ENCODE measurements around the gene HCAR1. TPM values are rescaled to one million over a fixed set of nuclear protein-coding genes. Genes with fewer than 3 reads are reported as not detected.
"Not testable (repeated sequence)": the region's sequence is repeated elsewhere in the genome, so short reads cannot be mapped to it uniquely, and the experiment has no call there.

HCAR1 gene
- polyA plus RNA-seq, 1 donor from 2014 or later = not detected

GRCh38 chr12:122729583-122730214, 945 bp downstream of the HCAR1 start:
- peaks cover 29 to 41% (median 31%) of the 10 kb centered on the region in 3 donors for H3K4me1 Mint-ChIP-seq
- H3K36me3 Mint-ChIP-seq = no peaks in the 10 kb centered on the region
- H3K4me3 Mint-ChIP-seq = no peak overlapping the region
- H3K27ac Mint-ChIP-seq = no peak overlapping the region
- peaks cover 21% of the 10 kb centered on the region for H3K27me3 Mint-ChIP-seq
- H3K9me3 Mint-ChIP-seq = peaks cover 0 to 1% (median 0%) of the 10 kb centered on the region in 3 donors

- peaks cover 15 to 22% (median 18%) of the 10 kb centered on the region in 3 donors for H3K4me1 Mint-ChIP-seq
- peaks cover 24% of the 10 kb centered on the region for H3K27me3 Mint-ChIP-seq
- peaks cover 0 to 1% (median 0%) of the 10 kb centered on the region in 3 donors for H3K9me3 Mint-ChIP-seq
- peak overlapping the region in 1 of 4 donors; percentile 40 for H3K4me3 Mint-ChIP-seq
- H3K27ac Mint-ChIP-seq = no peak overlapping the region
- H3K36me3 Mint-ChIP-seq = no peaks in the 10 kb centered on the region
These were observed 4.5 kb downstream of the HCAR1 start for GRCh38 chr12:122726080-122726558.

- H3K9me3 Mint-ChIP-seq = peaks cover 0 to 4% (median 0%) of the 10 kb centered on the region in 3 donors
- no peaks in the 10 kb centered on the region for H3K36me3 Mint-ChIP-seq
- H3K27me3 Mint-ChIP-seq = peaks cover 23% of the 10 kb centered on the region
- peak overlapping the region in 1 of 3 donors; percentile 59 for H3K27ac Mint-ChIP-seq
- peaks cover 18 to 22% (median 20%) of the 10 kb centered on the region in 3 donors for H3K4me1 Mint-ChIP-seq
- peak overlapping the region in 1 of 4 donors; percentile 40 for H3K4me3 Mint-ChIP-seq
These were observed 5.1 kb downstream of the HCAR1 start for GRCh38 chr12:122725452-122726079.

GRCh38 chr12:122724641-122725243, 5.9 kb downstream of the HCAR1 start:
- Mint-ChIP-seq H3K9me3 (peaks cover 0 to 4% (median 0%) of the 10 kb centered on the region in 3 donors), H3K4me3 (peak overlapping the region in 1 of 4 donors; percentile 78), H3K27ac (peak overlapping the region in 2 of 3 donors; percentile 59 to 90), H3K36me3 (no peaks in the 10 kb centered on the region), H3K27me3 (peaks cover 21% of the 10 kb centered on the region), H3K4me1 (peaks cover 21 to 24% (median 22%) of the 10 kb centered on the region in 3 donors)

GRCh38 chr12:122722387-122722786, 8.3 kb downstream of the HCAR1 start:
- no peak overlapping the region for H3K4me3 Mint-ChIP-seq
- H3K9me3 Mint-ChIP-seq = peaks cover 0 to 4% (median 2%) of the 10 kb centered on the region in 3 donors
- no peaks in the 10 kb centered on the region for H3K36me3 Mint-ChIP-seq
- peaks cover 16 to 27% (median 22%) of the 10 kb centered on the region in 3 donors for H3K4me1 Mint-ChIP-seq
- no peak overlapping the region for H3K27ac Mint-ChIP-seq
- H3K27me3 Mint-ChIP-seq = peaks cover 22% of the 10 kb centered on the region

GRCh38 chr12:122721057-122721545, 9.5 kb downstream of the HCAR1 start:
- Mint-ChIP-seq H3K27ac (no peak overlapping the region), H3K4me1 (peaks cover 12 to 29% (median 24%) of the 10 kb centered on the region in 3 donors), H3K27me3 (peaks cover 28% of the 10 kb centered on the region), H3K4me3 (peak overlapping the region in 2 of 4 donors; percentile 38 to 76), H3K36me3 (no peaks in the 10 kb centered on the region), H3K9me3 (peaks cover 0 to 4% (median 2%) of the 10 kb centered on the region in 3 donors)

GRCh38 chr12:122716658-122717057, 14.0 kb downstream of the HCAR1 start, which contains the start of gene HCAR3:
TSS of gene HCAR3 (minus strand) at chr12:122716811. CDS start at chr12:122716737, 74 bp downstream.
- Mint-ChIP-seq H3K4me1 (peaks cover 0 to 18% (median 11%) of the 10 kb centered on the region in 3 donors), H3K4me3 (peak within 1 kb of the TSS in 2 of 4 donors; percentile 49 to 65), H3K27me3 (peaks cover 22% of the 10 kb centered on the region)
- not testable (repeated sequence) for H3K36me3 Mint-ChIP-seq, H3K27ac Mint-ChIP-seq, H3K9me3 Mint-ChIP-seq

GRCh38 chr12:122715211-122715610, 15.4 kb downstream of the HCAR1 start:
- peaks cover 19% of the 10 kb centered on the region for H3K27me3 Mint-ChIP-seq
- not testable (repeated sequence) for H3K36me3 Mint-ChIP-seq, H3K27ac Mint-ChIP-seq, H3K9me3 Mint-ChIP-seq
- H3K4me1 Mint-ChIP-seq = peaks cover 0 to 12% (median 11%) of the 10 kb centered on the region in 3 donors
- peak overlapping the region in 1 of 4 donors; percentile 49 for H3K4me3 Mint-ChIP-seq

- not testable (repeated sequence) for H3K9me3 Mint-ChIP-seq, H3K4me3 Mint-ChIP-seq, H3K36me3 Mint-ChIP-seq, H3K27ac Mint-ChIP-seq, H3K4me1 Mint-ChIP-seq
- H3K27me3 Mint-ChIP-seq = peaks cover 14% of the 10 kb centered on the region
These were observed 17.0 kb downstream of the HCAR1 start for GRCh38 chr12:122713491-122714188.

- H3K4me3 Mint-ChIP-seq = peak overlapping the region in 1 of 4 donors; percentile 41
- not testable (repeated sequence) for H3K4me1 Mint-ChIP-seq, H3K27ac Mint-ChIP-seq, H3K9me3 Mint-ChIP-seq, H3K27me3 Mint-ChIP-seq, H3K36me3 Mint-ChIP-seq
These were observed 19.4 kb downstream of the HCAR1 start for GRCh38 chr12:122711266-122711665.

GRCh38 chr12:122710341-122710740, 20.3 kb downstream of the HCAR1 start:
- not testable (repeated sequence) for H3K27me3 Mint-ChIP-seq, H3K4me3 Mint-ChIP-seq, H3K9me3 Mint-ChIP-seq, H3K36me3 Mint-ChIP-seq, H3K27ac Mint-ChIP-seq, H3K4me1 Mint-ChIP-seq

- H3K4me3 Mint-ChIP-seq, H3K4me1 Mint-ChIP-seq, H3K27me3 Mint-ChIP-seq, H3K36me3 Mint-ChIP-seq, H3K9me3 Mint-ChIP-seq, H3K27ac Mint-ChIP-seq: not testable (repeated sequence)
These were observed 21.4 kb downstream of the HCAR1 start for GRCh38 chr12:122709287-122709686.

GRCh38 chr12:122703841-122704240, 26.8 kb downstream of the HCAR1 start:
- not testable (repeated sequence) for H3K27me3 Mint-ChIP-seq, H3K27ac Mint-ChIP-seq, H3K9me3 Mint-ChIP-seq, H3K36me3 Mint-ChIP-seq, H3K4me1 Mint-ChIP-seq, H3K4me3 Mint-ChIP-seq

GRCh38 chr12:122702890-122703611, 27.6 kb downstream of the HCAR1 start, which contains the start of gene HCAR2:
TSS of gene HCAR2 (minus strand) at chr12:122703357. CDS start at chr12:122703283, 74 bp downstream.
- not testable (repeated sequence) for H3K36me3 Mint-ChIP-seq, H3K9me3 Mint-ChIP-seq, H3K4me1 Mint-ChIP-seq, H3K27me3 Mint-ChIP-seq, H3K27ac Mint-ChIP-seq, H3K4me3 Mint-ChIP-seq
